OCI-LY7 (cell line): ENCODE data around the gene PCED1B.

Source experiments
- CTCF ChIP-seq: fragments of 200-600 bp; sonication (generic); conservative IDR thresholded peaks from 2 replicates; pipeline ENCODE4 v1.5.1; 2014; ENCODE audit warnings: mild to moderate bottlenecking, antibody characterized with exemption, low read length, moderate library complexity, mixed read lengths
- EZH2phosphoT487 ChIP-seq: fragments of 200-600 bp; sonication (generic); IDR thresholded peaks from 2 replicates; pipeline ENCODE4 v1.6.1; 2018; ENCODE audit warnings: low read depth, borderline replicate concordance, mild to moderate bottlenecking, mixed run types, antibody characterized with exemption, low read length, moderate library complexity, mixed read lengths

- TF ChIP-seq EZH2phosphoT487 (no peak), CTCF (no peak)
Observed at GRCh38 chr12:47242426-47242825, 163.0 kb downstream of the PCED1B start.
